Uterus (tissue), 4 donors: Measurements from ENCODE around the gene OCEL1. TPM values are rescaled to one million over a fixed set of nuclear protein-coding genes. Genes with fewer than 3 reads are reported as not detected.

Experiments used
- DNase-seq, 2 donors: peaks; one replicate each; pipeline ENCODE4 v3.0.0-alpha.2; 2019 to 2020
- H3K27ac ChIP-seq, 2 donors: fragments of 200-600 bp; sonication (generic); 1 replicate in 1 of 2; 2 replicates in 1 of 2; pipeline ENCODE4 v1.5.1; 2016 to 2018
- H3K27me3 ChIP-seq, 2 donors: fragments of 200-600 bp; sonication (generic); one replicate each; pipeline ENCODE4 v1.5.1; 2018 to 2019; ENCODE audit warnings: control low read depth in 1 of 2
- H3K36me3 ChIP-seq, 2 donors: fragments of 200-600 bp; sonication (generic); one replicate each; pipeline ENCODE4 v1.5.1; 2019; ENCODE audit warnings: control low read depth in 1 of 2
- H3K4me1 ChIP-seq, 2 donors: fragments of 200-600 bp; sonication (generic); one replicate each; pipeline ENCODE4 v1.5.1; 2018 to 2019; ENCODE audit warnings: control low read depth in 1 of 2
- H3K4me3 ChIP-seq, 2 donors: fragments of 200-600 bp; sonication (generic); 1 replicate in 1 of 2; 2 replicates in 1 of 2; pipeline ENCODE4 v1.5.1; 2018 to 2019; ENCODE audit warnings: mild to moderate bottlenecking in 1 of 2
- H3K9me3 ChIP-seq, 2 donors: fragments of 200-600 bp; sonication (generic); one replicate each; pipeline ENCODE4 v1.5.1; 2019; ENCODE audit warnings: control low read depth in 1 of 2
- POLR2A ChIP-seq, 2 donors: fragments of 450-650 bp; IDR thresholded peaks; one replicate each; pipeline ENCODE4 v1.6.1; 2016; ENCODE audit warnings: antibody characterized with exemption in 2 of 2, mild to moderate bottlenecking in 1 of 2, moderate library complexity in 1 of 2
- intact Hi-C: fragments of 100-400 bp; cut with DNase I; formaldehyde crosslinking; loops from one replicate; pipeline ENCODE4 v1.15.1; 2023; ENCODE audit warnings: low total_unique reads
- total RNA-seq, 4 donors: library from RNA; depleted of rRNA in 3 of 4; stranded (reverse); fragments of >200 nt in 3 of 4; gene quantifications; one replicate each; pipeline versions ENCODE4 v1.1.0 to v1.2.4, GENCODE V29; 2014 to 2023
- TF ChIP-seq, protein P1 (sequence below), 4 experiments: fragments of 200-600 bp in 2 of 4; fragments of 450-650 bp in 2 of 4; sonication (generic) in 2 of 4; IDR thresholded peaks; one replicate each; pipeline ENCODE4 v1.5.1; 2016 to 2019; ENCODE audit warnings: antibody characterized with exemption in 4 of 4, mild to moderate bottlenecking in 2 of 4, moderate library complexity in 1 of 4
- donor health status: DM: yes; HTN: yes; CAD: no.

OCEL1 gene
- total RNA-seq, 4 donors from 2014 or later: 5.9 to 32.6 (median 17.6) TPM; not detected in 1

DNA sequence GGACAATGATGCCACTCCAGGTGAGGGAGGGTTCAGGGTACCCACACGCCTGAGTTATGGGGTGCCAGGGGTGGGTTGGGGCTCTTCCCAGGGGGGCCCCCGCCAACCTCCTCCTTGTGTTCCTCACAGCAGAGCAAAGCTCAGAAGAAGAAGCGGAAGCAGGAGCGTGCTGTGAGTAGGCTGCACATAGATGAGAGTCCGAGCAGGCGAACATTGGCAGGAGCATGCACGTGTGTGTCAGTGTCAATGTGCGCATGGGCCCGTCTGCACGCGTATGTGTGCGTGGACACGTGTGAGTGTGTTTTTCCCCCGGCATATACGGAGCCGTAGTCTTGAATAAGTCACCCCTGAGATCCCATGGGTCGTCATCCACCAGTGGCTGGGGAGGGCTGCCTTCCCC is 23.3 kb upstream of the OCEL1 start:
- no peaks in the 10 kb centered on the region for H3K36me3 ChIP-seq
- no peak for DNase-seq
- H3K9me3 ChIP-seq: no peaks in the 10 kb centered on the region
- intact Hi-C loops: no loop called here
- no peaks in the 10 kb centered on the region for H3K27me3 ChIP-seq
- no peaks in the 10 kb centered on the region for H3K4me1 ChIP-seq
- H3K27ac ChIP-seq: no peak overlapping the region
- TF ChIP-seq POLR2A (IDR thresholded peaks at IDR 0.05): no peak
- TF ChIP-seq, protein P1, sequence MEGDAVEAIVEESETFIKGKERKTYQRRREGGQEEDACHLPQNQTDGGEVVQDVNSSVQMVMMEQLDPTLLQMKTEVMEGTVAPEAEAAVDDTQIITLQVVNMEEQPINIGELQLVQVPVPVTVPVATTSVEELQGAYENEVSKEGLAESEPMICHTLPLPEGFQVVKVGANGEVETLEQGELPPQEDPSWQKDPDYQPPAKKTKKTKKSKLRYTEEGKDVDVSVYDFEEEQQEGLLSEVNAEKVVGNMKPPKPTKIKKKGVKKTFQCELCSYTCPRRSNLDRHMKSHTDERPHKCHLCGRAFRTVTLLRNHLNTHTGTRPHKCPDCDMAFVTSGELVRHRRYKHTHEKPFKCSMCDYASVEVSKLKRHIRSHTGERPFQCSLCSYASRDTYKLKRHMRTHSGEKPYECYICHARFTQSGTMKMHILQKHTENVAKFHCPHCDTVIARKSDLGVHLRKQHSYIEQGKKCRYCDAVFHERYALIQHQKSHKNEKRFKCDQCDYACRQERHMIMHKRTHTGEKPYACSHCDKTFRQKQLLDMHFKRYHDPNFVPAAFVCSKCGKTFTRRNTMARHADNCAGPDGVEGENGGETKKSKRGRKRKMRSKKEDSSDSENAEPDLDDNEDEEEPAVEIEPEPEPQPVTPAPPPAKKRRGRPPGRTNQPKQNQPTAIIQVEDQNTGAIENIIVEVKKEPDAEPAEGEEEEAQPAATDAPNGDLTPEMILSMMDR (IDR thresholded peaks at IDR 0.05): no peak
- H3K4me3 ChIP-seq: no peak overlapping the region

DNA sequence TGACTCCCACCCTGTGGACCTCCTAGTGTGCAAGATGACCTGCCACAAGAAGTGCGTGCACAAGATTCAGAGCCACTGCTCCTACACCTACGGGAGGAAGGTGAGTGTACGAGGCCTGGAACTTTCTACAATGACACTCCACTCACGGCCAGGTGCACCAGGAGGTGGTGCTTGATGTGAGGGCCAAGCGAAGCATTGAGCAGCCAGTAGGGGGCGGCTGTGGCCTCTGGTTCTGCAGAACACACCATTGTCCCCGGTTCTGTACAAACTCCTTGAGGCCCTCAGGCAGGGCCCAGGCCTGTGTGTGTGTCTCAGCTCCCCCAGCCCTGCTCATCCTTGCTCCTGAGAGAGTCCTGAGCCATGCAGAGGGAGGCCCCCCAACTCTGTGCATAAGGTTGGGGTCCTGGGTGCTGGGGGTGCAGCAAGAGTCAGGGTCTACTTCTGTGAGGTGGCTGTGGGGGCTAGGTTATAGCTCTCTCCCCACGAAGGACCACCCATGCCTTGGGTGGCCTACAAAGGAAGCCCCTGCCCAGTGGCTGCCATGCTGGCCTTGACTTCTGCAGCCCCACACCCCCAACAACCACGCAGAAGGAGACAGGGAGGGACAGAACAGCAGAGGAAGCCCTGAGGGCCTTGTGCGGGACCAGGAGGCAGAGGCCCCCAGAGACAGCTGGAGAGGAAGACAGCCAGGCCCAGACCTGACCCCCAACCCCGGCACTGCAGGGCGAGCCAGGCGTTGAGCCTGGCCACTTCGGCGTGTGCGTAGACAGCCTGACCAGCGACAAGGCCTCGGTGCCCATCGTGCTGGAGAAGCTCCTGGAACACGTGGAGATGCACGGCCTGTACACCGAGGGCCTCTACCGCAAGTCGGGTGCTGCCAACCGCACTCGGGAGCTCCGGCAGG is 20.5 kb upstream of the OCEL1 start:
- no peaks in the 10 kb centered on the region for H3K9me3 ChIP-seq
- peak in 1 of 2 donors; percentile 53 for DNase-seq
- no peaks in the 10 kb centered on the region for H3K4me1 ChIP-seq
- intact Hi-C loops: no loop called here
- no peaks in the 10 kb centered on the region for H3K27me3 ChIP-seq
- no peak for TF ChIP-seq POLR2A (IDR thresholded peaks at IDR 0.05)
- TF ChIP-seq, protein P1 (IDR thresholded peaks at IDR 0.05): peak; percentile 45 to 74 (median 56)
- no peak overlapping the region for H3K4me3 ChIP-seq
- no peaks in the 10 kb centered on the region for H3K36me3 ChIP-seq
- H3K27ac ChIP-seq: no peak overlapping the region

DNA sequence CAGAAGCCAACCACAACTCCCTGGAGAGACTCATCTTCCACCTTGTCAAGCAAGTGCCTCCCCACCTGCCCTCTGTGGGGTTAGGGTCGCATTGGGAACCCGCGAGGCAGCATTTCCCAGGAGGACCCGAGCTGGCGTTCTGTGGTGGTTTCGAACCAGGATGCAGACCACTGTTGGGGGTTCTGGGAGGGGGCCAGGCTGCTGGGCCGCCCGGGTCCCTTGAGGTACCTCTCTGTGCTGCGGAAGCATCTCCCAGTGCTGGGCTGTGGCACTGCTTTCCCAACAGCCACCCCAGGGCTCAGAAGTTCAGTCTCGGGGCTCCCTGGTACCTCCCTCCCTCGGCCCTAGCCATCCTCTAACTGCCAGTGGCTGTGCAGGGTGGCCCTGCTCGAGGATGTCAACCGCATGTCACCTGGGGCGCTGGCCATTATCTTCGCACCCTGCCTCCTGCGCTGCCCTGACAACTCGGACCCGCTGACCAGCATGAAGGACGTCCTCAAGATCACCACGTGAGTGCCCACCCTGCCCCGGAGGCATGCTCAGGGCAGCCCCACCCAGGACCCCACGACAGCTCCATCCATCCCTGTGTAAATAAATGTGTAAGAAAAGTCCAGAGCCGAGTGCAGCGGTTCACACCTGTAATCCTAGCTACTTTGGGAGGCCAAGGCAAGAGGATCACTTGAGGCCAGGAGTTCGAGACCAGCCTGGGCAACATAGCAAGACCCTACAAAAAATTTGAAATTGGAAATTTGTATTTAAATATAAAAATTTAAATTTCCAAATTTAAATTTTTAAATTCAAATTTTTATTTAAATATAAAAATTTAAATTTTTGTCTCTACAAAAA is 19.1 kb upstream of the OCEL1 start:
- TF ChIP-seq POLR2A (IDR thresholded peaks at IDR 0.05): no peak

DNA sequence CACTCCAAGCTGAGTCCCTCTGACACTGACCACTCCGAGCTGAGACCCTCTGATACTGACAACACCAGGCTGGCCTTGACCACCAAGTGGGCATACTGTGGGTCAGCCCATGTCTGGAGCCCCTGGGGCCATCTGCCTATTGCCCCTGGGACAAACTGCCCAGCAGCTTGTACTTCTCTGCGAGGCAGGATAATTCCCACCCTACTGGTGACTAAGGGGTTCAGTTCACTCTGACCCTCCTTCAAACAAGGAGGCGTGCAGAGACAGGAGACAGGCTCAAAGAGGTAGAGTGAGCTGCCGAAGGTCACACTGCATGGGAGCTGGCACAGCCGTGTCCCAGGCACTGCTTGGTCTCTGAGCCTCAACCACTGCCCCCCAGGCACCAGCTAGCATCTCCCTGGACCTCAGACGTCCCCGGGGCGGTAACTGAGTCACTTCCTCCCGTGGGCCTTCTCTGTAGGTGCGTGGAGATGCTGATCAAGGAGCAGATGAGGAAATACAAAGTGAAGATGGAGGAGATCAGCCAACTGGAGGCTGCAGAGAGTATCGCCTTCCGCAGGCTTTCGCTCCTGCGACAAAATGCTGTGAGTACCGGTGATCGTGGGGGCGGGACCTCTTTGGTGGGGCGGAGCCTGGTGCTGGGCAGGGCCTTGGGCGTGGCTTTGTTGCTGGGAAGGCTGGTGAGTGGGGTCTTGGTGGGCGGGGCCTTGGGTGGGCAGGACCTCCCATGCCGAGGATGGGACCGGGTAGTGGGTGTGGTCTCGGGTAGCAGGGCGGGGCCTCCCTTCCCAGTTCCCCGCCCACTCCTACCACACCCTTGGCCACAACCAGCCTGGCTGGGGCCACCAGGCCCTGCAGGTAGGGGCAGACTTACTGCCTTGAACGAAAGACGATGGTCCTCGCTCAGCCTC is 16.6 kb upstream of the OCEL1 start:
- no peaks in the 10 kb centered on the region for H3K27me3 ChIP-seq
- no peak for TF ChIP-seq POLR2A (IDR thresholded peaks at IDR 0.05)
- TF ChIP-seq, protein P1 (IDR thresholded peaks at IDR 0.05): no peak
- no peak for DNase-seq
- no peaks in the 10 kb centered on the region for H3K4me1 ChIP-seq
- intact Hi-C loops: no loop called here
- H3K9me3 ChIP-seq: no peaks in the 10 kb centered on the region
- no peaks in the 10 kb centered on the region for H3K36me3 ChIP-seq
- H3K27ac ChIP-seq: no peak overlapping the region
- no peak overlapping the region for H3K4me3 ChIP-seq

More for the DNA sequence above, 19.1 kb upstream of the OCEL1 start:
- Histone ChIP-seq H3K27ac (no peak overlapping the region), H3K4me1 (no peaks in the 10 kb centered on the region), H3K4me3 (no peak overlapping the region), H3K36me3 (no peaks in the 10 kb centered on the region), H3K27me3 (no peaks in the 10 kb centered on the region), H3K9me3 (no peaks in the 10 kb centered on the region)
- intact Hi-C loops: no loop called here
- DNase-seq: no peak

DNA sequence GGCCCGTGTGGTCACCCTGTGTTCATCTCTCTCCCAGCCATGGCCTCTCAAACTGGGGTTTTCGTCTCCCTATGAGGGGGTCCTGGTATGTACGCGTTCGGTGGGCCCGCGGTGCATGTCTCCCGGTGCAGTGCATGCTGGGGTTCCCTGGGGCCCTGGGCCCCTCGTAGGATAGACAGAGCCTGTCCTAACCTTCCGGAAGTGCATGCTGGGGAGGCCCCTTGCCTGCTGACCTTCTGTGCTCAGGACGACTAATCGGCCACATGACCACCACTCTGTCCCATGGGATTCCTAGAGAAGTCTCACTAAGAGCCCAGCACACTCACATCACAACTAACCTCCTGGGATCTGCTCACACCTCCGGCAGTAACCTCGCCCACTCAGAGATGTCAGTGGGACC is 15.7 kb upstream of the OCEL1 start:
- TF ChIP-seq, protein P1 (IDR thresholded peaks at IDR 0.05): no peak
- Histone ChIP-seq H3K27me3 (no peaks in the 10 kb centered on the region), H3K4me3 (no peak overlapping the region), H3K4me1 (peaks cover 0 to 4% of the 10 kb centered on the region in 2 donors), H3K9me3 (no peaks in the 10 kb centered on the region), H3K27ac (no peak overlapping the region), H3K36me3 (no peaks in the 10 kb centered on the region)
- no peak for DNase-seq
- intact Hi-C loops: no loop called here
